ENCODE measurements around the gene LYPD3.
"Not testable (repeated sequence)": the region's sequence is repeated elsewhere in the genome, so short reads cannot be mapped to it uniquely, and the experiment has no call there.

The LYPD3 gene

DNA sequence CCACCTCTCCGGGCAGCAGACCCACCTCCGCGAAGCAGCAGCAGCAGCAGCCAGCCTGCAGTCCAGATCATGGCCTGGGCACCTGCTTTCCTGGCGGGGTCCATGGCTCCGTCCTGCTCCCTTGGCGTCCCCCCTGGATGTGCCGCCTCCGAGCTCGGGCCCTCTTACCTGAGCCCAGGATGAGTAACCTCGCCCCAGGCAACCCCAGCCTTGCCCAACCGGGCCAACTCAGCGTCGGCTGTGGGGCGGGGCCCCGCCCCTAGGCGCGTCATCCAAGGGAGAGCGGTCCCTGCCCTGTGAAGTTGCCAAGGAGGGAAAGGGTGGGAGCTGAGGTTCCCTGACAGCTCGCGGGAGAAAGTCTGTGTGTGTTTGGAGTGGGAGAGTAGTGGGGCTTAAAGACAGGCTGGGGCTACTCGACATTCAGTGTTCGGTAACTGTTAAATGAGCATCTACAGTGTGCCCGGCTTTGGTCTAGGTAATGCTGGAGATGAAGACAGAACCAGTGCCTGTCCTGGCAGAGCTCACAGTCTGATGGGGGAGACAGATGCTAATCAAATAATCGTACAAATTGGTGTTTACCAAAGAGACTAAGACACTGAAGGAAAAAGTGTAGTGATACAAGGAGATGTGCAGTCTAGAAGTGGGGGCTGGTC is at the start of gene LYPD3:
Gene LYPD3 (minus strand): TSS at position 141 of the 653 bp plus-strand sequence. CDS start 37 bp downstream, at position 104.
- DNase-seq: peak; percentile 82

DNA sequence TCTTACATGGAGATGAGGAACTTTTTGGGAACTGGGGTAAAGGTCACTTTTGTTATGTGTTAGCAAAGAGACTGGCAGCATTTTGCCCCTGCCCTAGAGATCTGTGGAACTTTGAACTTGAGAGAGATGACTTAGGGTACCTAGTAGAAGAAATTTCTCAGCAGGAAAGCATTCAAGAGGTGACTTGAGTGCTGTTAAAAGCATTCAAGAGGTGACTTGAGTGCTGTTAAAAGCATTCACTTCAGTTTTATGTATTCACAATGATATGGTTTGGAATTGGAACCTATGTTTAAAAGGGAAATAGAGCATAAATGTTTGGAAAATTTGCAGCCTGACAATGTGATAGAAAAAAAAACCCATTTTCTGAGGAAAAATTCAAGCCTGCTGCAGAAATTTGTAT is 47.0 kb upstream of the LYPD3 start:
- DNase-seq: not testable (repeated sequence)

DNA sequence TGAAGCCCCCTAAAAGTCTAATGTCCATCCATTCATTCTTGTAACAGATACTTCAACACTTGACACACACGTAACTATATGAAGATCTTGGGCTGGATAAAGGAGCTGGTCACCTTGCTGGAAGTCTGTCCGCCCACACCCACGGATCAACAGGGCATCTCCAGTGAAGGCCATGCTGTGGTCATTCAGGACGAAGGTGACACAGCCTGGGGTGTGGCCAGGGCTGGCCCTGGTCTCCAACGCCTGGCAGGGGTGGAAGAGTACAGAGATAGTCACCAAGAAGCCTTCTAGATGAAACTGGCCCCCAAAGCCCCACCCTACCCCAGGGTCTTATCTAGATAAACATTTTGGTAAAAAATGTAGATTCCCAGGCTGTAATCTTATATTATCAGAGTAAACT is 45.9 kb upstream of the LYPD3 start:
- no peak for DNase-seq

DNA sequence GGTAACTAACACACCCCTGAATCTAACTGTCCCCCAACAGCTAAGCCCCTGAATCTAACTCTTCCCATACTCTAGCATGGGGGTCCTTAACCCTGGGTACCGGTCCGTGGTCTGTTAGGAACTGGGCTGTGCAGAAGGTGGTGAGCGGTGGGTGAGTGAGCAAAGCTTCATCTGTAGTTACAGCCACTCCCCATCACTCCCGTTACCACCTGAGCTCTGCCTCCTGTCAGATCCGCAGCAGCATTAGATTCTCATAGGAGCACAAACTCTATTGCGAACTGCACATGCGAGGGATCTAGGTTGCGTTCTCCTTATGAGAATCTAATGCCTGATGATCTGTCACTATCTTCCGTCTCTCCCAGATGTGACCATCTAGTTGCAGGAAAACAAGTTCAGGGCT is 45.3 kb upstream of the LYPD3 start:
- no peak for DNase-seq

DNA sequence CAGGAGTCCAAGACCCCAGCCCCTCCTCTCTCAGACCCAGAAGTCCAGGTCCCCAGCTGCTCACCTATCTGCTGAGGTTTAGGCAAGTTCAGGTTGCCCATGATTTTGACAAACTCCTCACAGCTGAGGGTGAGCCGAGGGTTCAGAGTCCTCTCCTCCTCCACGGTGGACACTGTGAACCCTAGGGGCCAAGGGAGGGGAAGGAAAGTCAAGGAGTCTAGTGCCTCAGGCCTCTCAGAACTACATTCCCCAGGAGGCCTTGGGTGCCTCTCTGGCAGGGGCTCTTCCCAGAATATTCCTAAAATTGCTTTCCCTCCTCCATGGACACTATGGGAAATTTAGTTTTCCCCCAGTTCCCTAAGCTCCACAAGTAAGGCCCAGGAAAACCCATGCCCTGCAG is 42.5 kb upstream of the LYPD3 start:
- no peak for DNase-seq

DNA sequence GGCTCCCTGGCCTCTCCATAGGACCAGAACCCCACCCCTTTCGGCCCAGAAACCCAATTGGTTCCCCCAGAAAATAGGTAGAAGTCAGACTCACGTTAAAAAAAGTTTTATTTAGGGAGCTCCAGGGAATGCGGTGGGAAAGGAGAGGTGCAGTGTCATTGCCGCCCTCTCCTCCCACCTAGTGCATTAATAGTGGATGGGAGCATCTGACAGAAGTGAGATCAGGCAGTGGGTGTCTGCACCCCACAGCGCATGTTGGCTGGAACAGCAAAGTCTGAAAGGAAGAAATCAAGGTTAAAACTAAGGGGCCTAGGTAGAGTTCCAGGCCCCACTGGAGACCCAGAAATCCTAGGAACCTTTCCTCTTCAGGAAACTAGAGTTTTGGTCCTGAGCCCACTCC is 41.2 kb upstream of the LYPD3 start:
- DNase-seq: no peak

DNA sequence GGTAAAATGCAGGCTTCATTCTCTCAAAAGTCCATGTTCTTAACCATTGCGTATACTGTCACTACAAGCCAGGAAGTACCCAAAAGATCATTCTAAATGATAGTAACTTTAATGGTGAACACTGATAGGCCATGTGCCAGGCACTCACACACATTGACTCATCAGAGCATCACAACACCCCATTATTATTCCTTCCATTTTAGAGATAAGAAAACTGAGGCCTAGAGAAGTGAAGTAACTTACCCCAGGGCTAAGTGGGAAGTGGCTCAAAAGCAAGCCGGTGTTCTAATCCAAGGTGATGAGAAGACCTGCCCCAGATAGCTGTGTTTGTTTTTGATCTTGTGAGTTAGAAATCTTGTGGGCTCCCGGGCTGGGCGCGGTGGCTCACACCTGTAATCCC is 40.5 kb upstream of the LYPD3 start:
- DNase-seq: no peak

DNA sequence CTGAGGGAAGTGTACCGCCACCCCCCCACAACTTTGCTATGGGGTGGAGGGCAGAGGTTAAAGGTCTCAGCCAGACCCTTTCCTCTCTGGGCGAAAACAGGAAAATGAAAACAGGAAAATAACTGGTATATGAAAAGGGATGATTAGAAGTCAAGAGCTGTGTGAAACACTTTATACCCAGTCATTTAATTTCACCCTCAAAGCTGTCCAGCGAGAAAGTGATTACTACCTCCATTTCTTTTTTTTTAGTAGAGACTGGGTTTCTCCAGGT is 39.7 kb upstream of the LYPD3 start:
- no peak for DNase-seq

DNA sequence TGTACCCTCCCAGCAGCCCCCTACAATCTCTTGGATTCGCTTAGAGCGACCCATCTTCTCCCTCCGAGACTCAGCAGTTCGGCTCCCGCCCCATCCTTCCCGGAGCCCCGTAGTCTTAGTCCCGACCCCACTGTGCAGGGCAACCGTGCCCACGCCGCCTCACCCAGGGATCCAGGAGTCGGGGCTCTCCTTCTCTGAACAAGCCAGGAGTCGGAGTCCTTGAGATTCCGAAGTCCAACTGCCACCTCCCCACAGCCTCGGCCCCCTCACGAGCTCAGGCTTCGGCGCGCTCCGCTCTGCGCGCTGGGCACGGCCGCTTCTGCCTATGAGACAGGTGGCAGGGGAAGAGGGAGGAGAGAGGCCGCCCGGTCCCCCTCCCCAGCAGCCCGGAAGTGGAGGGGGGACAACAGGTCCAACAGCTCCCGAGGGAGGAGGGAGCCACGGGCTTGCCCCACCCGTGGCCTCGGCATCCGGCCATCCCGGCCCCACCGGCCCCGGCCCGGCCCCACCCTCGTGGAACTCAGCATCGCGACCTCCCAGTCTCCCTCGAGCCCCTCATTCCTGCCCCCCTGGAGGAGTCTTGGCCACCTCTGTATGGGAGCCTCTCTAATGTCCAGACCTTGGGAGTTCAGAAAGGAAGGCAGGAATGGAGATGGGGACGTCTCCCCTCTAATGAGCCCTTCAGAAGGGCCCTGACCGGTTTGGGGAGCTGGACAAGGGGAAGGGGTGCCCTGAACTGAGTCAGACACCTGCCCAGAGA is 39.2 kb upstream of the LYPD3 start, which contains the start of gene PHLDB3:
Gene PHLDB3 (minus strand): TSS at position 321 of the 760 bp plus-strand sequence. CDS start 628 bp downstream, outside the sequence.
- DNase-seq: peak; percentile 17

DNA sequence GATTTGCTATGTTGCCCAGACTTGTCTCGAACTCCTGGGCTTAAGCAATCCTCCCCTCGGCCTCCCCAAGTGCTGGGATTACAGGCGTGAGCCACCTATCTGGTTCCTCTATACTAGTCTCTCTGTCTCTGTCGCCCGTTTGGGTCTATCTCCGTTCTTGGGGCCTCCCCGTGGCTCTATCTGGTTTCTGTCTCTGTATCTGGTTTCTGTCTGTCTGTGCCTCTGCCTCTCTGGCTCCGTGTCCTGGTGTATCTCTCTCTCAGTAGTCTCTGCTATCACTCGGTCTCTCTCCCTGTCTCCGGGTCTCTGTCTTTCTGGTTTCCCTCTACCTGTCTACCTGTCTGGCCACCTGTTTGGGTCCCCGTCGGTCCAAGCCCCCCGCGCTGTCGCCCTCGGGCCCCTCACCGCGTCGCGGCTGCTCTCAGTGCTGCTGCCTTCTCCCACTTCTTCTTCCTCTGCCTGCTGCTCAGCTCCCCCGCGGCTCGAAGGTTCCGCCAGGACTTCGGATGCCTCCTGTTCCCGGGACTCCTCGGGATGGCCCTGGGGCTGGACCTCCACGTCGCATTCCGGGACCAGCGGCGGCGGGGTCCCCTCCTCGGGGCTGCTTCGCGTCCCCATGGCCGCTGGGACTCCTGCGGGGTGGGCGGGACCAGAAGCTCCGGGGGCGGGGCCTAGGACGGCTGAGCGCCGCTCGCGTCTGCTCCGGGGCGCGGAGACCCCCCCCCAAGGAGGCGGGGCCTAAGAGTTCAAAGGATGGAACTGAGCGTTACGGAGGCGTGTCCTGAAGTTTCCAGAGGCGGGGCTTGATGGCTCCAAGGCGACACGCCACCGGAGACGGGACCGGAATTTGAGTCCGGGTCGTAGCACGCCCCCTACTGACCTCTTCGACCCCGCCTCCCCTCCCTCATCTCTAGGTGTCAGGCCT is 38.4 kb upstream of the LYPD3 start:
- DNase-seq: peak; percentile 78

DNA sequence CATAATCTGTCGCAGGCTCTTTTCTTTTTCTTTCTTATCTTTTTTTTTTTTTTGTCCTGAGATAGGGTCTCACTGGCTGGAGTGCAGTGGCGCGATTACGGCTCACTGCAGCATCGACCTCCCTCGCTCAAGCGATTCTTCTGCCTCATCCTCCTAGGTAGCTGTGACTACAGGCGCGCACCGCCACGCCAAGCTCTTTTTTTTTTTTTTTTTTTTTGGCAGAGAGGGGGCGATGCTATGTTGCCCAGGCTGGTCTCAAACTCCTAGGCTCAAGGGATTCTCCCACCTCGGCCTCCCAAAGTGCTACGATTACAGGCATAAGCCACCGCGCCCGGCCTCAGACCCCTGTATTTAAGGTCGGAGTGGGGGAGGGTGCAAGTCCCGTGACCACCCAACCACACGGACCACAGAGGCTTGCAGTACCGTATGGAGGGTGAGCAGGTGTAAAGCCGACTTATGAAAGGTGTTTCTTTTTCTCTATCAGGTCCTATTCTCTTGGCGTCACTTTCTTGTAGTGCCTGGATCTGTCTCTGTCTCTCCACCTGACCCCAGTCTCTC is 37.1 kb upstream of the LYPD3 start:
- no peak for DNase-seq

DNA sequence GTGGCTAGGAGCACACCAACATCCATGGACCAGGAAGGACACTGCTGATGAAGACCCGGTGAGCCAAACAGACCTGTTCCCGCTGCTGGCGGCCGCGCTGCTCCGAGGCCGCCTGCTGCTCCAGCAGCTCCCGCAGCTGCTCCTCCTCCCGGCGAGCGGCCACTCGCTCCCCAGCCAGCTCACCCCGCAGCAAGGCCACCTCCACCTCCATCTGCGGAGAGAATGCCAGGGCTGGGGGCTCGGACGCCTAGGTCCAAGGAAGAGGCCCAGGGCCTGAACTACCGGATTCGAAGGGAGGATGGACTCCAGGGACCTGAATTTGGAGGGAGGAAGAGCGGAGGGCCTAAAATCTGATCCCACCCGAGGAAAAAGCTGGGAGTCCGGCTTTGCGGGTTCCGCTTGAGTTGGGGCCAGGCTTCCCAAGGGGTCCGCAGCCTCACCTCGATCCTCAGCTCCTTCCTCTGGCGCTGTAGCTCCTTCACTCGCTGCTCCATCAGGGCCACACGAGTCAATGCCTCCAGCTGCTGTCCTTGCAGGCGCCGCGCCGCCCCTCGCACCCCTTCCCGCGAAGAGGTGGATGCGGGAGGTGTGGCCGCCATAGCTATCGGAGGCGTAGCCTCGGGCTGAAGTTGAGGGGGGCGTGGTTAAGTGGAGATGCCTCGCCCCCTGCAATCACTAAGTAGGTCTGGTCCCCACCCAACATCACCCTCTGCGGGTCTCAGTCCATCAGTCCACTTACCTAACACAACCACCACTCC is 36.4 kb upstream of the LYPD3 start:
- no peak for DNase-seq

DNA sequence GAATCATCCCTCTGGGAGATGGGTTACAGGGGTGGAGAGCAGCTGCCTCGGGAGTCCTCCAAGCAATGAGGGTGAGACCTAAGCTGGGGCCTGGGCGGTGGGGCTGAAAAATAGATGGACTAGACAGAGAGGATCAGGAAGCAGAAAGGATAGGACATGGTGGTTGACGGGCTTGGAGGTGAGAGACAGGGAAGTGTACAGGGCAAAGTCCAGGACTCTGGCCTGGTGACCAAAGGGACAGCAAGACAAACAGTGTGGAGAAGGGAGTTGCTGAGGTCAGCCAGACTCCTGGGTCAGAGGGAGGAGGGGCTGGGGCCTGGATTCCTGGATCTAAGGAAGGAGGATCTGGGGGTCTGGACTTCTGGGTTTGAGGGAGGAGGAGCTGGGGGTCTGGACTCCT is 33.6 kb upstream of the LYPD3 start:
- no peak for DNase-seq

DNA sequence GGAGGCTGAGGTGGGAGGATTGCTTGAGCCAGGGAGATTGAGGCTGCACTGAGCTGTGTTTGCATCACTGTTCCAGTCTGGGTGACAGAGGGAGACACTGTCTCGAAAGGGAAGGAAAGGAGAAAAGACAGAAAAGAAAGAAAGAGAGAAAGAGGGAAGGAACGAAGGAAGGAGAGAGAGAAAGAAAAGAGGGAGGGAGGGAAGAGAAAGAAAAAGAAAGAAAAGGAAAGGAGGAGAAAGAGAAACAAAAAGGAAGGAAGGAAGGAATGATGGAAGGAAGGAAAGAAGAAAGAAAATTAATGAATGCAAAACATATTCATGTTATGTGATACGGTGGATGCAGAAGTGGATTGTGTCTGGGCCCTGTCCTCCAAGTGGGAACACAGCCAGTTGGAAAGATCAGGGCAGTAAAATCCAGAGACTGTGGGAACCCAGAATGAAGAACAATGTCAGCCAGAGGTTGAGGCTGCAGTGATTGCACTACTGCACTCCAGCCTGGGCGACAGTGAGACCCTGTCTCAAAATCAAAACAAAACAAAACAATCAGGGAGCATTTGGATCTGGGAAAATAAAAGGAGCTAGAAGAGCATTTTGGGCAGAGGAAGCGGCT is 32.9 kb upstream of the LYPD3 start:
- no peak for DNase-seq

DNA sequence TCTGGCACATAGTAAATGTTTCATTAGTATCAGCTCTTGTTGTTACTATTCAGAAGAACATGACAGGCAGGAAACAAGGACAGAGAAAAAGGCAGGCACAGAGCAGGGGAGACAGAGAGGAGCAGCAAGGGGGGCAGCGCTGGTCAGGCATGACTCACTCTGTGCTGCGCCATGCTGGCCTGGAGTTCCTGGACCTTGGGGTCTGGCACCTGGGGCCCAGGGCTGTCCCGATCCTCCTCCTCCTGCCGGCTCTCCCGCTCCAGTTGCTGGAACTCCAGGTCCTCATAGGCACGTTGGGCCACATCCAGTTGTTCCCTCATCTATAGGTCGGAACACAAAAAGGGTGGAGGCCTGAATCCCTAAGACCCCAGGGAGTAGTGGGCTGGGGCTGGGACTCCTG is 31.6 kb upstream of the LYPD3 start:
- no peak for DNase-seq

DNA sequence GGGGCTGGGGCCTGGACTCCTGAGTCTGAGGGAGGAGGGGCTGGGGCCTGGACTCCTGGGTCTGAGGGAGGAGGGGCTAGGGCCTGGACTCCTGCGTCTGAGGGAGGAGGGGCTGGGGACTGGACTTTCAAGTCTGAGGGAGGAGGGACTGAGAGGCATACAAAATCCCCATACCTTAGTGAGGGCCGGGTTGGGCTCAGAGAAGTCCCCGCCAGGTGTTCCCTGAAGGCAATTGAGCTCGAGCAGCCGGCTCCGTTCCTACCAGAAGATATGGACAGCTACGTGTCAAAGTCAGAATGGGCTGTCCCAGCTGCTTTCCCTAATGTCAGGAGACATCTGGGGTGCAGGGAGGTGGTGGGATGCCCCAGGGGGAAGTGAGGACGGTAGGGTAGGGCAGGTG is 29.7 kb upstream of the LYPD3 start:
- DNase-seq: no peak

DNA sequence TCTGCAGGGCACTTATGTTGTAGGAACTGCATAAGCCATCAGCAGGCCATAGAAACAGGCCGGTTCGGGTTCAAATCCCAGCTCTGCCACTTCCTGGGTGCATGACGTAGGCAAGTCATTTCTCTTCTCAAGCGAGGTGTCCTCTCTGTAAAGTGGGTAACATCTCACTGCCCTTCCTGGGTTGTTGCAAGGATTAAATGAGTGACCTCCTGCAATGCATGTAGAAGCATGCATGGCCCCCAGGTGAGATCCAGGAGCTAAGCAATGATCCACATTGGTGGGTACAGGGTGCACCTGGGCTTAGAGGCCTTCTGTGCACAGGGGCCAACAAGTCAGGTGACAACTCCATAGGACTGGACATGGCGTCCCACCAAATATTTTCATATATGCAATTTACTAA is 25.4 kb upstream of the LYPD3 start:
- DNase-seq: no peak

DNA sequence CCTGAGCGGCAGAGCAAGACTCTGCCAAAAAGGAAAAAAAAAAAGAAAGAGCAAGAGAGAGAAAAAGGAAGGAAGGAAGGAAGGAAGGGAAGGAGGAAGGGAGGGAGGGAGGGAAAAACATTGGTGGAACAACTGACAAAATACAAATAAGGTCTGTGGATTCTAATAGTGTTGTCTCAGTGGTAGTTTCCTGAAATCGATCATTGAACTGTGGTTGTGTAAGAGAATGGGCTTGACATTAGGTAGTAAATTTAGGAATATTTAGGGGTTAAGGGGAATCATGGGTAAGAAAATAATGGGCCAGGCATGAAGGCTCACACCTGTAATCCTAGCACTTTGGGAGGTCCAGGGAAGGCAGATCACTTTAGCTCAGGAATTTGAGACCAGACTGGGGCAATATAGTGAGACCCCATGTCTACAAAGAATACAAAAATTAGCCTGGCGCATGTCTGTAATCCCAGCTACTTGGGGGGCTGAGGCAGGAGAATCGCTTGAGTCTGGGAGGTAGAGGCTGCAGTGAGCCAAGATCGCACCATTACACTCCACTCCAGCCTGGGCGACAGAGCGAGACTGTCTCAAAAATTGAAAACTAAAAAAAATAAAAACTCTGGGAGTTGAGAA is 24.7 kb upstream of the LYPD3 start:
- no peak for DNase-seq

DNA sequence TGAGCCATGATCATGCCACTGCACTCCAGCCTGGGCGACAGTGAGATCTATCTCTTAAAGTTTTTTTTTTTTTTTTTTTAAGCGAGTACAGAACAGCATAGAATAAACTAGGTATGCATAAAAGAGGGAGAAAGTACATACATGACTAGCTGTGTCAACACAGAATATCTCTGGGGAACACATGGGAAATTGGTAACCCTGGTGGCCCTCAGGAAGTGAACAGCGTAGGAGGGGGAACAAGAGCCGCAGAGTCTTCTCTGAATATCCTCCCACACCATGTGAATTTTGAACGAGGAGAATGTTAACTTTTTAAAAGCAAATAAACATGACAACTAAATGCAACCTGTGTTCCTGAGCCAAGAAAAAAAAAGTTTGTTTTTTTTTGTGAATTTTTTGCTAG is 23.9 kb upstream of the LYPD3 start:
- DNase-seq: no peak

DNA sequence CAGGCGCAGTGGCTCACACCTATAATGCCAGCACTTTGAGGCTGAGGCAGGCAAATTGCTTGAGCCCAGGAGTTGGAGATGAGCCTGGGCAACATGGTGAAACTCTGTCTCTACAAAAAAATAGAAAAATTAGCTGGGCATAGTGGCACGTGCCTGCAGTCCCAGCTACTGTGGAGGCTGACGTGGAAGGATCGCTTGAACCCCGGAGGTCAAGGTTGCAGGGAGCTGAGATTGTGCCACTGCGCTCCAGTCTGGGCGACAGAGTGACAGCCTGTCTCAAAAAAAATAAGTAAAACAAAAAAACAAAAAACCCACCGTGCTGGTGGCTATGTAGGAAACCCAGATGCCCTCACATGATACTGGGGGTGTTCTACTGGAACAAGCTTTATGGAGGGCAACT is 22.8 kb upstream of the LYPD3 start:
- DNase-seq: no peak

DNA sequence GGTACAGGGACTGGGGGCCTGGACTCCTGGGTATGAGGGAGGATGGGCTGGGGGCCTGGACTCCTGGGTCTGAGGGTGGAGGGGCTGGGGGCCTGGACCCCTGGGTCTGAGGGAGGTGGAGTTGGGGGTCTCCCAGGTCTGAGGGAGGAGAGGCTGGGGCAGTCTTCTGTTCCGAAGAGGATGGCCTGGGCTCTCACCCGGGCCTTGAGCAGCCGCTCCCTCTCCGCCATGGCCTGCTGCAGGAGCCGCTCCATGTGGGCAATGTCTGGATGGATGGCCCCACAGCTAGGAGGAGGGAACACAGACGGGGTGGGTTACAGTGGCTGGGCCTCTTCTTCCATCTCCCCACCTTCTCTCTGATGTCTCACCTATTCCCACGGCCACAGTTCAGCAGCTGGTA is 21.0 kb upstream of the LYPD3 start:
- no peak for DNase-seq

DNA sequence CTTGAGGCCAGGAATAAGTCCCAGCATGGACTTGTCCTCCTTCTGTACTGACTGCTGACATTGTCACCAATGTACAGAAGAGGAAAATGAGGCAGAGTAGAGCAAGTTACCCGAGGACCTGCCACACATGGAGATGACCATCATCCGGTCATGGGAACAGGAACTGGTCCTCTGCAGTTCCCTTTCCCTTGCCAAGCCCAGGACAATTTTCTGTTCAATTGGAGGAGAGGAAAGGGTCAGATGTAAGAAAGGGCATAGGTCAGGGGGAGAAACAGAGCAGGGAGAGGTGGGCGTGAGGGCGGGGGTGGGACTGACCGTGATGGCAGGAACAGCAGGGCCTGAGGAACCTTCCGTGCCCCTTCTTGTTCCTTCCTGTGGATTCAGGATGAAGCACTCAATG is 20.5 kb upstream of the LYPD3 start:
- DNase-seq: no peak
